ENCODE measurements around the gene SBNO2. TPM values are rescaled to one million over a fixed set of nuclear protein-coding genes. Genes with fewer than 3 reads are reported as not detected.

Gene SBNO2
- total RNA-seq, 1 experiment from 2014 or later, result 46.3 TPM

DNA sequence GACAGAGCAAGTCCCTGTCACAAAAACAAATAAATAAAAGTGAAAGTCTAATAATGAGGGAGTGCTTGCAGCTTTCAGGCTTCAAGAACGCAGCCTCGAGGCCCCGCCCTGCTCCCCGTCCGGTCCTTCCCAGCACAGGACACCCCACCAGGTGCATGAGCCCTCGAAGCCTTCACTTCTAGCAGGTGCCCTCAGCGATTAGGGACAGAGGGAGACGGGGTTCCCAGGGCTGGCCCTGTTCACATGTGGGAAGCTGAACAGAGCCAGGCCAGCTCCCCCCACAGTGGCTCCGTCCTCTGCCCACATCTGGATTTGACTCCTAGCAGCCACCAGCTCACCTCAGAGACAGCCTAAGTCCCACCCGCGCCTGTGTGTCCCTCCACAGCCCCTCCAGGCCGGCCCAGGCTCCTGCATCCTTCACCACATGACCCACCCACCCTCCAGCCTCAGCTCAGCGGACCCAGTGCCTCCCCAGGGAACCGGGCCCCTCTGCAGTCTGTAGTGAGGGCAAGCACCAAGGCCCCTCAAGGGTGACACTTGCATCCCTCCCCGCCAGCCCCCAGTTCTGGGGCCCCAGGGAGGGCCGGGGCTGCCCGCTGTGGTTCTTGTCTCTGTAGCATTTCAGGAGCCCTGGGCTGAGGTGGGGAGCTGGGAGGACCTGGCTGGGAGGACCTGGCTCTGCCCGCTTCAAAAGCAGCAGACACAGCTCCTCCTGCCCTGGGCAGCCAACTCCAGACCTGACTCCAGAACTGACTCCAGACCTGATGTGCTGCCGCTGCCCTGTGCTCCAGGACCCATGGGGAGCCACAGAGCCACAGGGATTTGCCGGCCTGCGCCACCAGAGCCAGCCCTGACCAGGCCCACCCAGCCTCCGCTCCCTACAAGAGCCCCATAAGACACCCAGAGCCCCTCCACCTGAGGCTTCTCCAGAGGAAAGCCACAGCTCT lies 43.0 kb downstream of the SBNO2 start:
- Histone ChIP-seq H3K14ac (ENCODE audit: insufficient read depth, low read length) (peak overlapping the region; percentile 17), H3T11ph (ENCODE audit: low read length) (no peak overlapping the region), H2BK12ac (ENCODE audit: insufficient read length, low read depth, low read length) (no peak overlapping the region), H2BK15ac (ENCODE audit: low read depth, low read length) (no peak overlapping the region), H3K79me2 (ENCODE audit: insufficient read depth, low read length) (no peaks in the 10 kb centered on the region; the same call in 1 of the 2 replicates), H4K8ac (replicated peaks; ENCODE audit: insufficient read length, low read depth, low read length) (no peak overlapping the region), H2AFZ (ENCODE audit: low read length) (no peak overlapping the region), H4K5ac (ENCODE audit: insufficient read length, low read depth, low read length) (no peak overlapping the region), H2BK120ac (ENCODE audit: low read depth, low read length, poor library complexity, severe bottlenecking) (no peak overlapping the region), H3K56ac (ENCODE audit: insufficient read length, low read depth, low read length) (no peak overlapping the region), H2BK5ac (ENCODE audit: insufficient read length, low read length) (no peak overlapping the region), H3K4me1 (ENCODE audit: insufficient read depth, low read length) (no peaks in the 10 kb centered on the region; the same call in 1 of the 2 replicates), H3K23ac (ENCODE audit: insufficient read length, low read depth, low read length) (no peak overlapping the region), H2AK5ac (ENCODE audit: insufficient read length, low read length) (no peak overlapping the region), H3K27ac (ENCODE audit: insufficient read length, low read depth, low read length) (no peak overlapping the region), H3K4ac (ENCODE audit: low read depth, low read length) (no peak overlapping the region), H3K9ac (ENCODE audit: extremely low read depth, insufficient read length, low read length) (no peak overlapping the region), H2BK20ac (ENCODE audit: low read depth, low read length, poor library complexity, severe bottlenecking) (no peak overlapping the region), H3K9me3 (ENCODE audit: control insufficient read depth, low read depth, low read length) (no peaks in the 10 kb centered on the region), H4K91ac (ENCODE audit: insufficient read length, low read depth, low read length) (no peak overlapping the region), H4K20me1 (ENCODE audit: control insufficient read depth, insufficient read depth, insufficient read length) (no peaks in the 10 kb centered on the region), H3K79me1 (ENCODE audit: insufficient read depth, low read depth, low read length, poor library complexity, severe bottlenecking) (no peaks in the 10 kb centered on the region), H3K27me3 (ENCODE audit: insufficient read depth, low read length) (no peaks in the 10 kb centered on the region), H3K4me2 (ENCODE audit: insufficient read depth, insufficient read length, low read length) (no peak overlapping the region), H3K23me2 (ENCODE audit: insufficient read length, low read depth, low read length, poor library complexity, severe bottlenecking) (no peaks in the 10 kb centered on the region), H3K18ac (ENCODE audit: insufficient read length, low read depth, low read length) (no peak overlapping the region)
- TF ChIP-seq, protein P1, sequence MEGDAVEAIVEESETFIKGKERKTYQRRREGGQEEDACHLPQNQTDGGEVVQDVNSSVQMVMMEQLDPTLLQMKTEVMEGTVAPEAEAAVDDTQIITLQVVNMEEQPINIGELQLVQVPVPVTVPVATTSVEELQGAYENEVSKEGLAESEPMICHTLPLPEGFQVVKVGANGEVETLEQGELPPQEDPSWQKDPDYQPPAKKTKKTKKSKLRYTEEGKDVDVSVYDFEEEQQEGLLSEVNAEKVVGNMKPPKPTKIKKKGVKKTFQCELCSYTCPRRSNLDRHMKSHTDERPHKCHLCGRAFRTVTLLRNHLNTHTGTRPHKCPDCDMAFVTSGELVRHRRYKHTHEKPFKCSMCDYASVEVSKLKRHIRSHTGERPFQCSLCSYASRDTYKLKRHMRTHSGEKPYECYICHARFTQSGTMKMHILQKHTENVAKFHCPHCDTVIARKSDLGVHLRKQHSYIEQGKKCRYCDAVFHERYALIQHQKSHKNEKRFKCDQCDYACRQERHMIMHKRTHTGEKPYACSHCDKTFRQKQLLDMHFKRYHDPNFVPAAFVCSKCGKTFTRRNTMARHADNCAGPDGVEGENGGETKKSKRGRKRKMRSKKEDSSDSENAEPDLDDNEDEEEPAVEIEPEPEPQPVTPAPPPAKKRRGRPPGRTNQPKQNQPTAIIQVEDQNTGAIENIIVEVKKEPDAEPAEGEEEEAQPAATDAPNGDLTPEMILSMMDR (conservative IDR thresholded peaks at IDR 0.05), result no peak
- Mint-ChIP-seq H3K4me3 (peak overlapping the region in 1 of 2 experiments; percentile 47; a peak in 3 of 5 replicates), H3K9me3 (no peaks in the 10 kb centered on the region), H3K27ac (no peak overlapping the region), H3K4me1 (peaks cover 2 to 4% of the 10 kb centered on the region in 2 experiments; a peak in 2 of 4 replicates), H3K27me3 (ENCODE audit: low read depth) (no peaks in the 10 kb centered on the region), H3K36me3 (ENCODE audit: insufficient read depth in 1 of 3, low read depth in 3 of 3) (peaks cover 0 to 14% (median 14%) of the 10 kb centered on the region in 3 experiments; a peak in 5 of 7 replicates)
- no CpG with 5 or more reads among the region's 22 CpGs for WGBS (ENCODE audit: extremely low coverage, insufficient read length, low lambda C conversion rate)
- DNase-seq, result no peak
